ENCODE measurements around the gene INSYN2B.

INSYN2B gene

DNA sequence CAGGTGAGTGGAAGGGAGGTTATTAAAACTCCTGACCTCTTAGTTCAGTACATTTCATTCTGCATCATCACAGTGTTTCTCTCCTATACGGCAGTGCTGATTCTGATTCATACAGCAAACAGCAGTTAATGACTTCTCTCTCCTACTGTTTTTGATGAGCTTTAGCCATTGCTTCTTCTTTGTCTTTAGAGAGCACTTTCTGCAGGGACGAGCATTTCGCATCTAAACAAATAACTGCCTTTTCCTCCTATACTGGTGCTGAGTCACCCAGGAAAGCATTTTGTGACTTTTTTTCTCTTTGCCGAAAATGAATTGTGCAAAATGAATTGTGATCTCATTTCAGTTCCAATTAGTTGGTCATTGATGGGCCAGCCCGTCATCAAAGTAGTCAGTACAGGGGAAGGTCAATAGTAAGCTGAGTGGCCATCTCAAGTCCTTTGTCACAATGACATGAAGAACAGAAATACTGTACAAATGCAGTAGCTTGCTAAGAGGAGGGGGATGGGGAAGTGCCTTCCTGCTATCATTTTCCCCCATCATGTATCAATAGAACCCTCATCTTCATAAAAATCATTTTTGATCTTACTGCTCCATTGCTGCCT is 98.5 kb downstream of the INSYN2B start:
- no peak for DNase-seq

- DNase-seq = no peak
These were observed 99.5 kb downstream of the INSYN2B start for GRCh38 chr5:169880785-169881184.

- DNase-seq = no peak
These were observed 100.2 kb downstream of the INSYN2B start for GRCh38 chr5:169880012-169880663.

DNA sequence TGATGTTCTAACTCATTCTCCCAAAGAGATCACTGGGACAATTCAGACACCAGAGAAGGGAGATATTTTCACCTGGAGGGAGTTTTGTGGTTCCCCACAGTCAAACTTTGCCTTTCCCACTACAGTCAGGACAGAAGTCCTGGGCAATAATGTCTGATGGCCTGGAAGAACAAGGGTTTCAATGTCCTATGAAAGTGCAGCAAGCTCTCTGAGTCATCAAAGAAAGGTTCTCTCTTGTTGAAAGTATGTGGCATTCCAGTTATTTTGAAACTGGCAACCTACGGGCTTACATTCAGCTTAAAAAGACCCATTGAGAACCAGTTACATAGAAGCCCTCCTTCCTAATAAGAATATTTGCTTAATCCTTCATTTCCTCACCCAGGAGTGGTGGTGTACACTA is 103.9 kb downstream of the INSYN2B start:
- DNase-seq = no peak

GRCh38 chr5:169875731-169876130 is 104.6 kb downstream of the INSYN2B start:
- DNase-seq = peak; percentile 1

DNA sequence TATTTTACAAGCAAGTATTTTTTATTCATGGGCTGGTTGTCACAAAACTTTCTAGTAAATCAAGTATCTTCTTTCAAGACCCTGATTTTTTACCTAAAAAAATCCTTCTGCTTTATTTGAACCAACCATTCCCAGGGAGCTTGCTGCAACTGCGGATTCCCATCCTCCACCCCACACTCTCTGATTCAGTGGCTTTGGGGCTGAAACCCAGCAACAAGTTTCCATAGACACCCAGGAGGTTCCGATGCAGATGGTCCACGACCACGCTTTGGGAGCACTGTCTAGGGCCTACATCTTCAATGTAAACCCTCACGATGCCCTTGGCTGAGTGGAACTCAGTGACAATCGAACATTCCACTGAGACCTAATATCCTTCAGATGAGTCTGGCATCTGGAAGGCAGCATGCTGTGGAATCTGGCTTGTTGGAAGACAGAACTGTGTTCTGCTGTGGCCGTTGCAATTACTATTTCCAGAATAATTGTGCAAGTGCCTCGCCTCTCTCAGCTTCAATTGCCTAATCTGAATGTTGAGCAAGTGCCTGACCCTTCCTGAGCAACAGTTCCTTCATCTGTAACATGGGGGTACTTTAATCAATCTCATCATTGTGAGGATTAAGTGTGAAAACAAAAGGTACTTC is 105.1 kb downstream of the INSYN2B start:
- no peak for DNase-seq

GRCh38 chr5:169874621-169875020 is 105.7 kb downstream of the INSYN2B start:
- DNase-seq = no peak

DNA sequence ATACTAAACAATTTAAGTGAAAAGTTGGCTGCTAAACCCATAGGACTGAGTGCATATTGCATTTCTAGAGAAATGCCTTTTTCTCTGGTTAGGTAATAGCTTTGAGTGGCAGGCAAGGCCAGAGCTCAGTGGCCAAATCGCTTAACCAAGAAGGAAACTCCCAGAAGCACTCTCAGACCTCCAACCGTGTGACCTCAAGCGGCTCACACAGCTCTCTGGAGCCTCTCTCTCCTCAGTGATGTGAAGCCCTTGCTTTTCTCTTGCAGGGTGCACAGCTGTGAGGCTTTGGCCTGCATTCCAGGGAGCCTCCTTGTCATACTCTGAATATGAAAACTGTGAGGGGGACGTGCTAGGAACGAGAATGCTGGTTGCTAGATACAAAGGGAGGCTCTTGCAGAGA is 106.7 kb downstream of the INSYN2B start:
- no peak for DNase-seq

DNA sequence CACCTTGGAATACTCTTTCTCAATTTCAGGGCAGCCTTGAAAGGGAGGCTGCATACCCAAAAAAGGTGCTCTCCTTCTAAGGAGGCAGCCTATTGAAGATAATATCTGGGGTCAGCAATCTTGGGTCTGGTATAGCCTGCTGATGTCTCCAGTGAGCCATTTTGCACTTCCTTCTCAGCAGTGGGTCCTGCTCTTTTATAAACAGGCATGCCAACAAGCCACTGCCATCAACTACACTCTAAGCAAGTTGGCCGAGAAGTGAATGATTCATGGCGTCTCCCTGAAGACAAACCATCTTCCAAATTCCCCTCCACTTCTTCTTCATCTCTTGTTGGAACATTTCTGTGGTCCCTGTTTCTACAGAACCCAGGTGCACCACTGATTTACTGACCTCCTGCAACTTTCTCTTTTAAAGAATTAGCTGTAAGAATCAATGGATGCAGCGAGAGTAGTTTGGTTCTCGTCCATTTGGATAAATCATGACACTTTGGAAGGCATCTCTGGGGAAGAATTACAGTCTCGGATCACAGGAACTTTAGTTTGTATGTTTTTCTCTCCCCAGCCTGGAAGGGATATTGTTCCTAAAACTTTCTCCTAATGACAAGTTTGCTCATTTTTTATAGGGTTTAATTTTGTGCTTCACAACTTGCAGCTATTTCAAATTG is 108.3 kb downstream of the INSYN2B start:
- no peak for DNase-seq

DNA sequence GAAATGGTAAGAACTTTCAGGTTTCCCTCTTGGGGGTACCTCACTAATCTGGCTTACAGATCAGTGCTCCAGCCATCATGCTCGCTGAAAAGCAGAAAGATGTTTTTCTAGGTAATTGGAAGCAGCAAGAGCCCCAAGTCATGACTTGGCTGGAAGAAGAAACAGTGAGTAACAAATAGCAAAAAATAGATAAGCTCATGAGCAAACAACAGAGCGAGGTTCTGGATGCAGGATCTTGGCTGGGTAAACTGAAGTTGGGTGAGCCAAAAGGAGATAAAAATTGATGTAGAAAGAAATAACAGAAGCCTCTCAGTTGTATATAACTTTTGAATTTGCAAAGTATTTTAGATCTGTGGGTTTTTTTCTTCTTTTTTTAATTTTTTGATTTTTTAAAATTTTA is 110.1 kb downstream of the INSYN2B start:
- DNase-seq = no peak

DNA sequence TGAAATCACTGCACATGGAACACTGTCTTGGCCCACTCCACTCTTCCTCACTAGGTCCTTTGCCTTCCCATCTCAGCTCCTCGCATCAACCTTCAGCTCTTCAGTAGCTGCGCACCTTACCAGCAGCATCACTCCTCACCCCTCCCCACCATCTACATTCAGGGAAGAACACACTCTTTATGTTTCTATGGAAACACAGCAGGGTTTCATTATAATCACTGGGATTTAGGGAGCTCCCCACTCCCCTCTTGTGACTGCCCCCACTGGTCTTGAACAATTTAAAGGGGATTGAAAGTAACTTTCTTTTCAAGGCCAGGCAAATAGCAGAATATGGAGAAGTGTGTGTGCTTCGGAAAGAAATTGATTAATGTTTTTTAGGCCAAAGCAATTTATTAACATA is 111.2 kb downstream of the INSYN2B start:
- DNase-seq = no peak

DNA sequence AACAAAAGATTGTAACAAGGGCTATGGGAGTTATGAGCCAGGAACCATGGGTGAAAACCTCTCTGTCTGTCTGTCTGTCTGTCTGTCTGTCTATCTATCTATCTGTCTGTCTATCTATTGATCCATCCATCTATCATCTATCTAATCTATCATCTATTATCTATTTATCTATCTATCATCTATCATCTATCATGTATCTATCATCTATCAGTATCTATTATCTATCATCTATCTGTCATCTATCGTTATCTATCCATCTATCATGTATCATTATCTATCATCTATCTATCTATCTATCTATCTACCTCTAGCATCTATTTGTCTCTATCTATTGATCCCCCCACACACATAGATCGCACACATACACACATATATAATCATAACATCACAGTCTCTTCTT is 112.9 kb downstream of the INSYN2B start:
- no peak for DNase-seq

GRCh38 chr5:169864483-169864882 is 115.8 kb downstream of the INSYN2B start:
- no peak for DNase-seq

- no peak for DNase-seq
These were observed 117.9 kb downstream of the INSYN2B start for GRCh38 chr5:169862391-169862811.

DNA sequence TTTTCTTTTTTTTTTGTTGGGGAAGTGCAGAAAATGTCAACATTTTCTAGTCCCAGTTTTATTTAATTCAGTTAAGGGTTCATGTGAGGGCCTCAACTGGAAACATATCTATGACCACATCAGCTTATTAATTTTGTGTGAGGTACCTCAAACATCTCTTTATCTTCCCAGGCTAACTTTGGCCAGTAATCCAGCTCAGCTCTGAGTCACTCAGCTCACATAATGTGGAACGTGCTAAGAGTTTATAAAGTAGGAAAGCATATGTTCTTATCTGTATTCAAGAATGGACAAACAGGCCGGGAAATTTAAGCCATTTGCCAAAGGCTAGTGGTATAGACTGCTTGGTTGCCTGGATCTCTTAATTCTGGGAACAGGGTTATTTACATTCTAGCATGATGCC is 118.4 kb downstream of the INSYN2B start:
- DNase-seq = no peak

- no peak for DNase-seq
These were observed 118.9 kb downstream of the INSYN2B start for GRCh38 chr5:169861433-169861832.

DNA sequence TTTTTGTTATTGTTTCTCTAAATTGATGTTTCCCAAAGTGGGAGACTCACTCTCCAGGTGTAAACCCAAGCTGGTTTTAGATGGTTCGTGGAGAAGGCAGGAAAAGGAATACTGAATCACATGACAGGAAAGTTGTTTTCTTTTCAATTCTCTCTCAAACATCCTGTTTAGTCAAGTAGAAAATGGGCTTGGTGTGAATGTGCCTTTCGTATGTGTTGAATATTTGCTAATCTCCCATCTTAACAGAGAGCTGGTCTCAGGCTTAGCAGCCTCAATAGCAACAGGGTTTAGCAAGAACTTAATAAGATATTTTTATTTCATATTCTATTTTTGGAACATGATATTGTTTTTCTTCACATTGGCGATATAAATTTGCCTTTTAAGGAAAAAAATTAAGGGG is 119.7 kb downstream of the INSYN2B start:
- DNase-seq = peak; percentile 8

DNA sequence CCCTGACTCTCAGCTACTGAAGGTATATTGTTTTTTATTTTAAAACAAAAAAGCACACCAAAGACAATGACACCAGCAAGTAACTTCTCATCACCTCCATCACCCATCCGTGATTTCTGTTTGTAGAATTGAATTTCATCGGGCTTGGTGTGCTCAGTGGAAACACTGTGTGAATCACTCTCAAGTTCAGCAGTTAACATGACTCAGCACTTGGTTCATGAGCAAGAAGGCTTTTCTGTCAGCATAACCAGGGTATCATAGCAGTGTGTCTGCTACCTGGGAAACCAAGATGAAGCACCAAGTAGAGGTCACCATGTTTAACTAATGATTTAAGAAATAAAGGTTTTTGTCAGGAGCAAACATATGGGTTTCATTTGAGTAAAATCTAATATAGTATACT is 123.7 kb downstream of the INSYN2B start:
- no peak for DNase-seq

GRCh38 chr5:169851321-169851850 is 128.9 kb downstream of the INSYN2B start:
- no peak for DNase-seq

GRCh38 chr5:169850409-169850808 is 129.9 kb downstream of the INSYN2B start:
- DNase-seq = no peak

DNA sequence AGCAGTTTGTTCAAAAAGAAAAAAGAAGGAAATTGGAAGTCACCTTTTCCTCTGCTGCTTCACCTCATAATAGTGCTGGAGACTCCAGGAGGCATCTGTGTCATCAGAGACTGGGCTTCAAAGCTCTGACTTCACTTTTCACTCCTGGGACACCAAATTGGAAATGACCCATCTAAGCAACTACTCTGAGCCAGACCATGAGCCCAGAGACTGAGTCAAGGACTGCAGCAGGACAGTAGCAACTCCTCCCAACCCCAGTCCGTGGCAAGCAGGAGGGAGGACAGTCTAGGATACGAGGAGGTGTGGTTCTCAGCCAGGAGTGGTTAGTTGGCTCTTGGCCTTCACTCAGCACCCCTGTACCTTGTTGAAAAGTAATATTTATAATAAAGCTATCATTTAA is 131.5 kb downstream of the INSYN2B start:
- no peak for DNase-seq

- DNase-seq = no peak
These were observed 132.0 kb downstream of the INSYN2B start for GRCh38 chr5:169848271-169848670.

DNA sequence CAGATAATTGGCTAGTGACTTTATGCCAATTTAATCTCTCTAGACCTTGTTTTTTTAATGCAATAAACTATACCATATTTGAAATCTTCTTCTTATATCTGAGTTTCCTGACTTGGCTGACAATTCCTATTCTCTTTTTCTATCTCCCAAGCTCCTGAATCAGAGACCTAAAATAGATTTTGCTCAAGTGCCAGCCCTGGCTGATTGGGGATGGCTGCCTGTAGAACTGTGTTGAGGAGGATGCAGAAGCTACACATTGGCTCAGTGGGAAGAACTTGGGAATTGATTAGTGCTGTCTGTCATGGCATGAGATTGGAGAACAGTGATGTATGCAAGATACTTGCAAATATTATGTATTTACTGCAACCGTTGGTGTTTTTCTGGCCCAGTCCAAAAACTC is 132.8 kb downstream of the INSYN2B start:
- DNase-seq = no peak

DNA sequence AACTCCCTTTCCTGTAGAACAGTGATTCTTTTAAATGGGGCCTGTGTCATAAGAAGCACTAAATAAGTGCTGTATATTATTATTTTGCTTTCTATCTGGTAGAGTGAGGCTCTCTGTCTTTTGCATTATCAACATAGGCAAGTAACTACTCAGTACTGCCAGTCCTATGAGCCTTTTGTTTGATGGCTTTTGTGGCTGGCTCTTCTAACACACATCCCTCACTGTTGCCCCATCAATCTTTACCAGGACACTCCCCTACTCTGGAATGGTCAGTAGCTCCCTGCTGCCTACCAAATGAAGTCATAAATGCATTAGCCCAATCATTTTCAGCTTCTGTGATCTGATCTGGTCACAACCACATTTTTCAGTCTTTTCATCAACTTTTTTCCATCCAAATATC is 137.6 kb downstream of the INSYN2B start:
- no peak for DNase-seq

Measured in NCI-H774 (cell line).